DMS53 treated with DMSO at 0.1 percent for 48 hours (cell line): Measurements from ENCODE around the gene CPT1A.

Source experiments
- DNase-seq: peaks from one replicate; lab custom pipeline; 2025; ENCODE audit not compliant: unreplicated experiment; lab: John Stamatoyannopoulos, UW

CPT1A gene

DNA sequence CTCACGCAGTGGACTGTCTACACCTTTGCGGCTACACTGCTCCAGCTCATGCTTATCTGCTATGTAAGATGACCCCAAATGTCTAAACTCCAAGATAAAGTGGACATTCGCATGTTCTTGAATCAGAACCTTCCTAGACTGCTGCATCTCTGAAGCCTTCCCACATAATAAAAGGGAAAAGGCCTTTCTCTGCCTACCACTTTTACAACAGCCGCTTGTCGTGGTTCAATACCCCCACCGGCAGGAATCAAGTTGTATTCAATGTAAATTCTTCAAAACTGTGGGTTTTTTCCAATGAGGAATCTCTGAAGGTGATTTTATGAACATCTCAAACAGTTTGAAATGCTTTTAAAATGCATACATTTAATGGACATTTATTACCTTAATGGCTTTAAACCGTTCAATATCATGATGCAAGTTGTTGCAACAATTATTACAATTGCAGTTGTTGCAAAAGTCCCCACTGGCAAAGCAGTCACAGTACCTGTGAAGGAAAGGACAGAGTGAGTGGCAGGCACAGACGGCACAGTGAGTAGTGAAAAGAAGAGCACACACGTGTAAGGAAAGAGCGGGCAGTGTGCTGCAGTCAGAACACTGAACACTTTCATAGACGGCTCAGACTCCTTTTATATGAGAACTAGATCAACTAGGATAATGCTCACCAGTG, 126.1 kb downstream of the CPT1A start:
- no peak for DNase-seq

DNA sequence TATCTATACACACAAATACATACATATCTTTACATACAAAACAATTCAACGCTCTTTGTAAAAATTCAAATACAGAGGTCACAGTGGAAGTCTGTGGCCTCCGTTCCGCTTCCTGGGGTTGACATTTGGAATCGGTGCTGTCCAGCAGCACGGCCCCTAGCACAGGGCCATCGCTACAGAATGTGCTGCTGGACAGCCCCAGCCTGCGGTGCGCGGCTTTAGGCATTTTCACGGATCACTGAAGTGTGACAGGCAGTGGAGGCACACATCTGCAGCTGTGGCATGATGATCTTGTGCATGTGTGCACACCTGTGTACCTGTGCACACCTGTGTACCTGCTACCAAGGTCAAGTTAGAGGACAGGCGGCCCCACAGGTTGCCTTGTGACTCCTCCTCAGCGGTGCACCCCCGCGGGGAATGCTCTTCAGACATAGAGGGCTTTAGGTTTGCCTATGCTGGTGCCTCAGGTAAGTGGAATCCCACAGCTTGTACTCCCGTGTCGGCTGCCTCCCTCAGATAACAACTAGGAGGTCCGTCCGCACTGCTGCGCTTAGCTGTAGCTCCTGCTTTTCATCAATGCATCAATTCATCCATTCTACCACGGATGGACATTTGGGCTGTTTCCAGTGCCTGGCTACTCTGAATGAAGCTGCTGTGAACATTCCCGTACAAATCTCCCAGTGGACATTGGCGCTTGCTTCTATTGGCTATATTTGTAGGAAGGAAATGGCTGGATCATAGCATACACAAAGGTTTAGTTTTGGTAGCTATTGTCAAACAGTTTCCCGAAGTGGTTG, 127.5 kb downstream of the CPT1A start:
- no peak for DNase-seq

DNA sequence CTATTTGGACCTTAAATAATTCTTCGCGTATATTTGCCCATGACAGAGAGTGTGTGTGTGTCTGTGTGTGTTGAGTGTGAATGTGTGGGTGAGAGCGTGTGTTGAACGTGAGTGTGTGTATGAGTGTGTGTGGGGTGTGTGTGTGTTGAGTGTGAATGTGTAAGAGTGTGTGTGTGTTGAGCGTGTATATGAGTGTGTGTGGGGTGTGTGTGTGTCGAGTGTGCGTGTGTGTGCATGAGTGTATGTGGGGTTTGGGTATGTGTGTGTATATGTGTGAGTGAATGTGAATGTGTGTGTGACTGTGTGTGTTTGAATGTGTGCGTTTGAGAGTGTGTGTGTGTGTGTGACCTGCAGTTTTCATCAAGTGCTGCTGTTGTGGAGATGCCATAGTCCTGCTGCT, 130.6 kb downstream of the CPT1A start:
- DNase-seq, result no peak

DNA sequence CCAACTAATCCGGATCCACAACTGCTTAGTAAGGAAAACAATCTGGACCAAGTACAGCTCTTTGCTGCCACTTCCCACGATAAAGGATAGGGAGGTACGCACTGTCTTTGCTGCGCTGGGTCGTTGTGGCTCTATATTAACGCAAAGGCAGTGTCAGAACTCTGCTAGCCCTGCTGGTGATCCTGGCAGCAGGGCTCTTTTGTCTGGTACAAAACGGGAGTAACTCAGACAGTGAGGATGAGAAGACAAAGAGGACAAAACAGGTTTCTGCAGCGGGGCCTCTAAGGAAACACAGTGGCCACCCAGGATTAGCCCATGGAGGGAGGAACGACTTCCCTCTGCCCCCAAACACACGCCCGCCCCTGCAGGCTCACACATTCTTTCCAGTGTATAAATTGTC, 131.3 kb downstream of the CPT1A start:
- no peak for DNase-seq

DNA sequence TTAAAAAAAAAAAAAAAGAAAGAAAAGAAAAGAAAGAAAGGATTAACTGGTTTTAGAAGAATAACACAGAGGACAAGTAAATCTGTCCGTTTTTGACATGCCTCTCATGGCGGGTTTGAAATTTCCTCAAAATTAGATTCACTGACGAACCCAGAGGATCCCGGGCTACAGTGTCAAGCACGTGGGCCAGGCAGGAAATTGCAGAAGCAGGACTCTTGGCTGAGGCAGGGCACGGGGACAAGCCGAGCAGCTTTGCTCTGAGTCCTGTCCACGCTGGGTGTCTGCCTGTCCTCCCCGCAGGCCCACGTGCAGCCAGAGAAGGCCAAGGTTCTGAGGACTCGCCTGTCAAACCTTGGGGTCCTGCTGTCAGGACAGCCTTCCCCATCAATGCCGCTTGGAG, 132.7 kb downstream of the CPT1A start:
- no peak for DNase-seq

DNA sequence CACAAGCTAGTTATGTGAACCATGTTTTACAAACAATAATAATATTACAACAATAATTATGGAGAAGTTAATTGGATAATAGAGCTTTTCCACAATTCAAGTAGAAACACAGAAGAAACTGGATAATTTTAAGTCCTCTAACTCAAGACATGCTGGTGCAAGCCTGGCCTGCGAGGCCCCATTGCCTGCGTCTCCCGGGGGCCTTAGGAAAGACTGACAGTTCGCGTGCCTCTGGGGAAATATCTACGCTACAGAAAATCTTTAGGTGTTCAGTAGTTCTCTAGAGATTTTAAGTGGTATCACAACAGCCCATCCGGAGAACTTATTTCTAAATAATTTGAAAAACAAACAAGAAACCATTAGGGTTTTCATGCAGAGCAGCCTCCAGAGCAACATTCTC, 134.2 kb downstream of the CPT1A start:
- DNase-seq, result no peak

DNA sequence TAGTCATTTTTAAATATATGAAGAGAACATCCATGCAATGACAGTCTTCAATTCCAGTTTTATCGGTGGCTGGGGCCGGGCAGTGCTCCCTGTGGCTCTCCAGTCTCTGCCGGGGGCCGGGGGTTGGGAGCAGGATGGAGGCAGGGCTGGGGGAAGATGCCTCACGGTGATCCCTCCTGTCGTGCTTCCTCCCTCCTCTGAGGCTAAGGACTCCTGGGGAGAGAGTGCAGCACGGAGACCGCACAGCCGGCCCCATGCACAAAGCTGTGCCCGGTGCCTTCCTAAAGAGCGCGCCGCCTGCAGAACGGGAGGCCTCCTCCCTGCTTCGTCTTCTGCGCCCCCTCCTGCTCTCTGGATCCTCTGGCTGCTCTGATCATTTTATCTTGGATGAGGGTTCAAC, 136.8 kb downstream of the CPT1A start:
- DNase-seq, result no peak
